Panc1 (cell line): ENCODE data around the gene NPR3.

Experiments used
- CTCF ChIP-seq: fragments of 450-650 bp; IDR thresholded peaks from 2 replicates; pipeline ENCODE4 v1.5.1; 2017; ENCODE audit warnings: mild to moderate bottlenecking
- REST ChIP-seq, 2 experiments: IDR thresholded peaks; 2 replicates each; pipeline ENCODE4 v1.6.1; 2011 to 2012; ENCODE audit warnings: low read depth in 2 of 2, control low read depth in 1 of 2, low read length in 1 of 2, mild to moderate bottlenecking in 1 of 2, moderate library complexity in 1 of 2; ENCODE audit not compliant: insufficient read depth in 1 of 2

GRCh38 chr5:32839106-32839505 lies 128.0 kb downstream of the NPR3 start:
- TF ChIP-seq CTCF, result no peak
- no peak for TF ChIP-seq REST (IDR thresholded peaks at IDR 0.05; ENCODE audit: insufficient read depth in 1 of 2, low read depth in 2 of 2, low read length in 1 of 2)
